ENCODE results near the gene MYOCD.

Gene MYOCD

DNA sequence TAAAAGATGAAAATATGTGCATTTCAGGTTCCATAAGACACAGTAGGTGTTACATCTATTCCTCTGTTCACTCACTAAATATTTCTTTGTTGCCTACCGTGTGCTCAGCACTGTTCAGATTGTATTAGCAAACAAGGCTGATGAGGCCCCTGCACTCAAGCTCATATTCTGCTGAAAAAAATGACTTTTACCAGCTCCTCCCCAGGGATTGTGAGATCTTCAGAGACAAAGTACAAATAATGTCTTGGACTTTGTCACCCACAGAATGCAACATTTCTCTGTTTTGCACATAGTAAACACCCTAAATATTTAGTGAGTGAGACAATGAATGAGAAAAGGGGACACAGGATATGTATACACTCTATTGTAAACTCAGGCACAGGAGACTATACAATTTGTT, 21.9 kb upstream of the MYOCD start:
- no peak for DNase-seq (ENCODE audit: low read depth in 3 of 3)

DNA sequence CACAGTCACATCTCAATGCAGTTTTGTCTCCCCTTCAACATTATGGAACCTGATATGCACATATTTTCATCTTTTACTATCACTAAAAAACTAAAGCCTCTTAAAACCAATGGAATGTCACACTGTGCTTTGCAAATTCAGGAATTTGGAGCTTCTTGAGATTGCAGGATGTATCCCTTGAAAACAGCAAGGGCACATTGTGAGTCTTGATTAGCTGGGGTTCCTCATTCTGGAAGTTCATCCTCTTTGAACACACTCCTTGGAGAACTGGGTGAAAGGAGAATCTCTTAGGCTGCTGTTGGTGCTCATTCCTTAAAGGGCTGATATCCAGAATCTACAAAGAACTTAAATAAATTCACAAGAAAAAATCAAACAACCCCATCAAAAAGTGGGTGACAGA, 21.1 kb upstream of the MYOCD start:
- no peak for DNase-seq (ENCODE audit: low read depth in 3 of 3)

DNA sequence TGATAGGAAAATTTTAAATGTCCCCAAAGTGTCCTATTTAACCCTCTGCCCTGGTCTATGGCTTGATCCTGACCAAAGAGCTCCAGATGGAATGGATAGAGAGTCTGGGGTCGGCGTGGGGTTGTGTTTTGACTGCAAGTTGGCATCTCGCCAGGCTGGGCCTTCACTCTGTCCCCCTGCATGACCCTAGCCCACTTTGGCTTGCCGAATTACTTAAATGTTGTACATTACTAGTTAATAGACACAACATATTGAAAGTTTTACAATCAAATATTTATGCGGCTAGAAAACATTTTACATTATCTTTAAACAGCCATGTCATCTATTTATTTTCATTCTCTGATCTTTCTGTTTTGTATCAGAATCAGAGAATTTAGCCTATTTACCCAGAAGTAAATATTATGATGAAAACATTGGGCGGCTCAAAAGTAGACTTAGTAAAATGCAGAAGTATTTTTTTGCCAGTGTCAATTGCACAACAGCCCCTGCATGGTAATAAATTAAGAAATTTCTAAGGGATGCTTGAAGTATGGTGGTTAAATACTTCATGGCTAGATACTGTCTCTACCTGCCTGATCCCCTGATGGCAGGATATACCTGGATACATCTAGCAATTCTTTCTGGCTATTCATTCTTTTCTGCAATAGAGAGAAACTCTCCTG, 18.8 kb upstream of the MYOCD start:
- no peak for DNase-seq (ENCODE audit: low read depth in 3 of 3)

DNA sequence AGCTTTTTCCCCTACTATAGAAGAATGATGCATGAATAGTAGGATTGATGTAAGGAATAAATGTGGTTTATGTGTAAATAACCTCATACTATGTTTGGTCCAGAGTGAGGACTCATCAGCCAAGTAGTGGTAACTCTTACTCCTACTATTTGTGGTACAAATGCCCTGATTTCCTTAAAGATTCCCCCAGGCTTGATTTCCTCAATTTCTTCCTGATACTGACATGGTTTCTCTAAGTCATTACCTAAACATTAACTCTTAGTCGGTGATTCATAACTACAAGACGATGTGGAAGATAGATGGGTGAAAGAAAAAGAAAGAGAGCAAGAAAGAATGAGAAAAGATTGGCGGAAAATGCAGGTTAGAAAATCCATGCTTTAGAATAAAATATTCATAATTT, 17.2 kb upstream of the MYOCD start:
- DNase-seq (ENCODE audit: low read depth in 3 of 3), result no peak

DNA sequence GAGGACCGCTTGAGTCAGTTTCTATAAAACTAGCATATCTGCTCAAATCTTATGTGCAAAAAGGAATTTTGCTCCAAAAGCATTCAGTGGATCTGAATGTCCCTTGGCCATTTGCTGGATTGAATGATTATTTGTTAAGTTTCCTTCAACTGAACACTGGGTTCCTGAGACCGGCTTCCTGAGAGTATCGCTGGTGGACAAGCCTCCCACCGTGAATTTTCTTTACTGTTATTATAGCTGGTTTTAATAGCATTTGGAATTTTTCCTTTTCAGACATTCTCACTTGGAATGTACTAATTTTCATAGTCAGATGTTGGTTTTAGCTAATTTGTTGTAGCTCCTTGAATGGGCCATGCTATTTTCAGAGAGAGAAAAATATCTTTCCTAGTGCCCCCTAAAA, 9.8 kb upstream of the MYOCD start:
- no peak for DNase-seq (ENCODE audit: low read depth in 3 of 3)

DNA sequence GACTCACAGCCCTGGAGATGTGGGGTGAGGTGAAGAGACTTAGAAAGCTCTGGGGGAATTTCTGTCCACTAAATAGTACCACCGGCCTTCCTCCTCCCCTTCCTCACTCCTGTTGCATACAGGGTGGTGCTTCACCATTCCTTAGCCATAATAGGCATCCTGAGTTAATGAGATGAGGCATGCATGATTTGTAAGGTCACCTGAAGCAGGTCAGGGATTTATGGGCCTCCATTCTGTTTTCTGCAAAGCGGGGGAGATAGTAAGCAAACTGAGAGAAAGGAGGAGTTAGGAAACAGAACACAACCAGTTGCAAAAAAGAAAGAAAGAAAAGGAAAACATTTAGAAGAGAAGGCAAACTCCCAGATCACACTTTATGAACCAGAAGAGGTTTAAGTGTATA, 9.3 kb upstream of the MYOCD start:
- no peak for DNase-seq (ENCODE audit: low read depth in 3 of 3)

DNA sequence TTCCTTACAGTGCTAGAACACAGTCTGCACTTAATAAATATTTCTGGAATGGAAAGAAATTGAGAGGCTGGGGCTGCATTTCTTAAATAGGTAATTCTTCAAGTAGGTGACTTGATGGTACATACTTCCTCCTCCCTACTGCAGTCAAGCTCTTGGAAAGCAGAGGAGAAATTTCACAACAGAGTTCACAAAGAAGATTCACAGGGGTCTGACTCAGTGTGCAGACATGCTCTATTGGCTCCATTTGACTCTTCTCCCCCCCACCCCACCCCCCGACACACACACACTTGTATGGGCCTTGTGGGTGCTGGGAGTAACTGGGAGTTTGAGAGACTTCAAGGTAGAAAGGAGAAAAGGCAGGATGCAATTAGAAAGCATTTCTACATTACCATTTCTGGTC, 6.2 kb upstream of the MYOCD start:
- no peak for DNase-seq (ENCODE audit: low read depth in 3 of 3)

DNA sequence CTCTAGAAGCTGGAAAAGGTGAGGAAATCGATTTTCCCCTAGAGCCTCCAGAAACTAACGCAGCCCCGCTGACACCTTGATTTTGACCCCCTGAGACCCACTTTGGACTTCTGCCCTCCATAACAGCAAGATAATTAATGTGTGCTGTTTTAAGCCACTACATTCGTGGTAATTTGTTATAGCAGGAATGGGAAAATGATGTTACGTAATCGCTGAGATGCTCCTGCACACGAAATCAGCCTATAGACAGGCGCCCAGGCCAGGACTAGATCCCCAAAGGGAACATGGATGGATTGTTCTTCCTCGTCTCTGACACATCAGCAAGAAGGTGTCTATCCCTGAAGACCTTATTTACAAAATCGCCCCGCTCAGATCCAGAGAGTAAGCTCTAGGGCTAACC, 1.4 kb upstream of the MYOCD start:
- no peak for DNase-seq (ENCODE audit: low read depth in 3 of 3)

DNA sequence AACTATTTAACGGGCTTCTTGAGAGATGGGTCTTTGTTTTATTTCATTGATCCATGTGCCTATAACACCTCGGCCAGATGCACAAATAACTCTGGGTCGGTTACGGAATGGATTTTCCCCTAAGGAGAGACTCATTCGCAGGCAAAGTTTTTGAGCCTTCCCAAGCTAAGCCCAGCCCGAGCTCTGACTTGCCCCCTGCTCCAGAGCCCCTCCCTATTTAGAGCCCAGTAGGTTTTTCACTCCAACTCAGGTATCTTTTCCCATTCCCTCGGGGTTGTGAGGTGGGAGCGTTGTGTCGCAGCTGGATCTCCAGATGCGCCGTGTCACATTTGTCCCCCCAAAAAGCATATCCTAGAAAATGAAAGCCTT, 812 bp upstream of the MYOCD start:
- no peak for DNase-seq (ENCODE audit: low read depth in 3 of 3)

DNA sequence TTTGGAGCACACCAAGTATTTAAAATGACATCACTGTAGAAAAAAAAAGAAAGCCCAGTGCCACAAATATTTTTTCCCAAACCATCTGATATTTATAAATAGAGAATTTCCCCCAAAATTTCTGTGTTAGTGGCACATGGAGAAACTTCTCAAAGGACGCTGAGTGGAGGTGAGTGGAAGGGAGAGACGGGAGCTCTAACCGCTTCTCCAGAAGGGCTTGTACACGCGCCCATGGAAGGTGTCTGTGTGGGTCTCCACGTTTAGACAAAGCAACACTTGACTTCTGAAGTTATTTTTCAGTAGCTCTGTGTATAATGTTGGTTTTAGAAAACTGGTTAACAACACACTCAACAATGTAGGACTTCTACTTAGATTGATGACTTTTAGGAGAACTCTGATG, 1.0 kb downstream of the MYOCD start:
- no peak for DNase-seq (ENCODE audit: low read depth in 3 of 3)

DNA sequence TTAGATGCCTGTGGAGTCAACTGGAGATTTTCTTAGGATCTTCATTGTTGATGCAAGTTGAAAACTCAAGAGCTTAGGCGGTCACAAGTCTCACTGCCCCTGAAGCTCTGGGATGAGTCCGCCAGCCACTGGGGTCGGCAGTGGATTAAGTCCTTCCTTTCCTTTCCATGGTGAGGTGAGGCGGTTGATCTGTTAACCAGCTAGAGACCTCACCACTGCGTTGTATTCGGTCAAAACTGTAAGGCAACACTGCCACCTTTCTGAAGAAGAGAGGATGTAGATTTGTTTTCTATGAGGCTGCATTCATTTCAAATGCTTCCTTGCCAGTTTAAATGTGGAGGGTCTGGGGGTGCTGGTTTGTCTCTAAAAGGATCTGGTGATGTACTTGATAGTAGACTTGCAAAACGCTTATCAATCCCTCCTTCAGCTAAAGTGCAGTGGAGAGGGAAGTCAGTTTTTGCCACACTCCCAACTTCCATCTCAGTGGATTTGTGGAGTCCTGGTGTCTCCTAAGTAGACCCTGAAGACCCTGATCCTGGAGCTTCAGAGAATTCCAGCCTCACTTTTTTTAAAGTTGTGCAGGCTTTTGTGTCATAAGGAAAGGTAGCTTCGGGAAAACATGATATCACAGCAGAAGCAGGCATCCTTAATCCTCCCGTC, 1.7 kb downstream of the MYOCD start:
- DNase-seq (ENCODE audit: low read depth in 3 of 3), result no peak

DNA sequence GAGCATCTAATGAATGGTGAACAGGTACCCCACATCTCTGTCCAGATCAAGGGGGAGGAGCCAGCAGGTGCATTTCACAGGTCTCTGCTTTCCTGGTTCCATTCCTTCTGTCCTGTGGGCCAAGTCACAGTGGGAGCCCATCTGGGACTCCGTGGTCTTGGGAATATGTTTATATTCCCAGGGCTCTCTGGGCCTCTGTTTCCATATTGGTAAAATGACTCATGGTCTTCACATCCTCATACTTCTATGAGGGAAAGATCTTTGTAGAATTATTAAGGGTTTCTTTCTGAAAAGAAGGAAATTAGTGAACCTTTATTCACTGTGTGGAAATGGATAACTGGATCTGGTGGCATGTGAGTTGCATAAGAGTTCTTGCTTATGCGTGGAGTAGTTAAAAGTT, 6.2 kb downstream of the MYOCD start:
- DNase-seq (ENCODE audit: low read depth in 3 of 3), result no peak

DNA sequence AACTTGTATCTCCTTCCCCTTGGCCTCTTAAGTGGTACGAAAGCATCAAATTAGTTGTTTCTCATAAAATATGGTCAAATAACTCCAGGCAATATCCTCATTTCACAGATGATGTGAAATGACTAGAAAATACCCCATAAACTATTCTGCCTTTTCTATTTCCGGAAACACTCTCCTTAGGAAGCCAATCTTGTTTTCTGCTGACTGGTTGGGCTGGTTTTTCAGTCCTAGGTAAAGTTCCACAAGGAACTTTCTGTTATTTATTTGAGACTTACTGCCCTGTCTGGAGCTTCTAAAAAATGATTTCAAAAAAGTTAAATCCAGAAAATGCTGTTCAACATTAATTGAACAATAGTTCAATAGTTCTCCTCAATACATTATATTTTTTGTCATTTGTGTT, 7.3 kb downstream of the MYOCD start:
- no peak for DNase-seq (ENCODE audit: low read depth in 3 of 3)

DNA sequence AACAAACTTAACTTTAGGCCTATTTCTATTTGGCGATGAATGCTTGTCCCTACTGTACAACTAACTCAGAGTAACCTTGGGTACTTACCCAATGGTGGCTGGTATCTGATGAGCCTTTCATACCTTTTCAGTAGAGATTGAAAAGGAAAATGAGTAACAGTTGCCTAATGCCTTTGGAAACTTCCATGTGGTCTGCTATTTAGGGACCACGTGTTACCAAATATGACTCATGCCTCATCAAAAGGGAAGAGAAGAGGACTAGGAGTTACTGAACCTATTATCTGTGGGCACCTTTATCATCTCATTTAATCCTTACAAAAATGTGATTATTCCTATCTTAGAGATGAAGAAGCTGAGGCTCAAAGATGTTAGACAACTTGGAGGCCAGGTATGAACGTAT, 8.1 kb downstream of the MYOCD start:
- no peak for DNase-seq (ENCODE audit: low read depth in 3 of 3)

DNA sequence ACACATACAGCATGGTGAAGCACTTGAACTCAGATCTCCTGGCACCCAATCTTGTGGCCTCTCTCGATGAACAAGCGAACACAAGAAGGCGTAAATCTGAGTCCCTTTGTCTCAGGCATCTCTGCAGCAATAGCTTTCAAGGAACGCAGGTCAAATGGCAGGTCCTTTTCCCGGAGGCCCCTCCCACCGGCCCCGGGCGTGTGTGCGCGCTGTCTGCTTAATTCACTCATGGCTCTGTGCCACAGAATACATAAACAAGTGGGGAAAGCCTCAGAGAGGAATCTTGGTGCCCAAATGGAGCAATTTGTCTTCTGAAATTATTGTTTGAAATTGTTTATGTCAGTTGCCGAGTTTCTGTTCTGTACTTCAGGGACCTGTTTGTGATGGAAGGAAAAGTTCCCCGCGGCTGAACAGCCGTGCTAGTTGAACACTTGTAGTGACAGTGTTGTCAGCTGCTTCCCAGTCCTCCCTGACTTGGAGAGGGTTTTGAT, 14.8 kb downstream of the MYOCD start:
- no peak for DNase-seq (ENCODE audit: low read depth in 3 of 3)

DNA sequence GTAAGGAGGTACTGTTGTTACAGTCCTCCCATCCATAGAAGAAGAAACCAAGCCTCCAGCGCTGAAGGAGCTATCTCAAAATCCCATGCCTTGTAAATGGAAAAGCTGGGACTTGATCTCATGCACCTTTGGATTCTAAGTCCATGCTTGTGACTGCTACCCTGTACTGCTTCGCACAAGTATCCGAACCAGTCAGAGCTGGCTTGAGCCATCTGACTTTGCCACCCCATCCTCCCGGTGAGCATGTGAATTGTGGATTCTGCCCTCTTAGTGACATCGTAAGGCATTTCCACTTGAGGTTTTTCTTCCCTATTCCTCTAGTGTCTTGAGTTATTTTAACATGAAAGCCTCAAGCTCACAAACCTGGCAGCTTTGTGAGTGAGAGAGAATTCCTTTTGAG, 15.3 kb downstream of the MYOCD start:
- no peak for DNase-seq (ENCODE audit: low read depth in 3 of 3)

DNA sequence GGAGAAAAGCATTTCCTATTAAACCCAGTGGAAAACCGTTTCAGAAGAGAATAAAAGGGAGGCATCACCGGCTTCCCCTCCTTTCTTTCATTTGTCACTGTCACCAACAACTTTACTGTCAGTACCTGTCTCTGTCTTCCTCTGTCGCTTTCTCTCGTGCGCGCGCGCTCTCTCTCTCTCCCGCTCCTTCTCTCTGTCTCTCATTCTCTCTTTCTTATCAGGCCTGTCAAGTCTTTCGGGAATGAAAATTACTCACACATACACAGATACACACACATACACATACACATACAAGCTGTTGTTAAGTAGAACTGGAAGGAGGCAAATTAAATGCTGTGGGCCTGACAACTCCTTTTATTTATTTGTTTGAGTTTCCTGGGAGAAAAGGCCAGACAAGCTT, 17.6 kb downstream of the MYOCD start:
- DNase-seq (ENCODE audit: low read depth in 3 of 3), result no peak

DNA sequence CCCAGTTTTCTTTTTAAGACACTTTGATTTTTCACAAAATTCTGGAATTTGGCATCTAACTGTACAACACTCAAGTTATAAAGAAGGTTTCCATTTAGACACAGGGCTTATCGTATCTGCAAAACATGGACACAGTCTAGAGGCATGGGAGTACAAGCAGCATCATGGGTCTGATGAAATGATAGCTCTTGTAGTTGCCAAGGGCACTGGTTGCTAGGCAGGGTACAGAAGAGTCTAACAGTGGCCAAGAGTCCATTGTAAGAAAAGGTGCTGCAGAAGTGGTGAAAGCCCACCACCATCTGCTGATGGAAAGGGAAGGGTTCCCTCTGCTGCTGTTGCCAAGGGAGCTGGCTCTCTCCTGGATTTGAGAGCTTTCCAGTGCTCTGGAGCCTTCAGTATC, 20.8 kb downstream of the MYOCD start:
- no peak for DNase-seq (ENCODE audit: low read depth in 3 of 3)

DNA sequence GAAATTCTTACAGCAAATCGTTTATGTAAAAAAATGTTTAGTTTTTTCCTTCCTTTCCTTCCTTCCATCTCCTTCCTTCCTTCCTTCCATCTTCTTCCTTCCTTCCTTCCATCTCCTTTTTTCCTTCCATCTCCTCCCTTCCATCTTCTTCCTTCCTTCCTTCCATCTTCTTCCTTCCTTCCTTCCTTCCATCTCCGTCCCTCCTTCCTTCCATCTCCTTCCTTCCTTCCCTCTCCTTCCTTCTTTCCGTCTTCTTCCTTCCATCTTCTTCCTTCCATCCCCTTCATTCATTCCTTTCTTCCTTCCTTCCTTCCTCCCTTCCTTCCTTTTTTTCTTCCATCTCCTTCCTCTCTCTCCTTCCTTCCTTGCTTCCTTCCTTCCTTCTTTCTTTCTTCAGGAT, 22.7 kb downstream of the MYOCD start:
- DNase-seq (ENCODE audit: low read depth in 3 of 3), result no peak

DNA sequence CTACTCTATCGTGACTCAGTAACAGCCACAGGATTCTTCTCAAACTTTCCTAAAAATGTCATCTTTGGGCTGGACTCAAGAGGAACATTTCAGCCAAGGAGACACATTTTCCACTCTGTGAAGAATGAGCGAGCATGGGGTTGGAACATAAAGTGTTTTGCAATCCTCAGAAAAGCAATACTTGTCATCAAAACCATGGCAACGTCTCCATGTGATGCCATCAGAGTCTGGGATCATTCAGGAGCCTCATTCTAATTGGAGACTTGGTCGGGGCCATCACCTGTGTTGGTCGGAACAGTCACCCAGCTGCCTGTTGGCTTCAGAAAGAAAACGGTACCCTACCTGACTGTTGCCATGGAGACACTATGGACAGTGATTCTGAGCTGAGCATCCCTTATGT, 25.5 kb downstream of the MYOCD start:
- DNase-seq (ENCODE audit: low read depth in 3 of 3), result no peak

DNA sequence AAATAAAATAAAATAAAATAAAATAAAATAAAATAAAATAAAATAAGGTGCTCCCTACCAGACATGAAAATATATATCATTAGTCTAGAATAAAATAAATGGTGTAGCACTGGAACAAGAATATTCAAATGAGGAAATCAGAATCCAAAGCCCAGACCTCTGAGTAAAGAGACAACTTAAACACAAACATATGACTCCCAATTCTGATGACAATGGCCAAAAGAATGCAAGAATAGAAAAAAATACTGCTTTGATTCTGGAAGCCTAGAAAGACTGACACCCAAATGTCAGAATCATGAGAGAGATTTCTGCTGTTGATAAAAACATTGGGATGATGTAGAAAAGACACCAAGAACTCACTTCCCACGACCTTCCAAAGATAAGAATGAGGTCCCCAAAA, 27.9 kb downstream of the MYOCD start:
- DNase-seq (ENCODE audit: low read depth in 3 of 3), result no peak

DNA sequence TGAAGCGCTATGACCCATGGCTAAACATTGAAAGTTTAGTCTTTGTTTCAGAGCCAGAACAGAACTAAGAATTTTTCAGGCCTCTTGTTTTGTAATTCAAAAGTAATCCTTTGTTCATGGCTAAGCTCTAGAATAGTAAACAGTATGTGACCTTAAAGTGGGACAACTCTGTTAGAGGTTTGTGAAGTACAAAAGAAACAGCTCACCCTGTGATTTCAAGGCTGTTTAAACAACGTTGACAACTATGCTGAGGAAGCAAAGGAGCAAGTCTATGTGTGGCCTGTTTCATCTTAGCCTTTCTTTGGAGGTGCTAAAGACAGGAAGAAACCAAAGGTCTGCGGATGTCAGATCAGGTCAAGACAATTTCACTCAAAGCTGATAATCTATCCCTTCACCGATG, 40.4 kb downstream of the MYOCD start:
- no peak for DNase-seq (ENCODE audit: low read depth in 3 of 3)

DNA sequence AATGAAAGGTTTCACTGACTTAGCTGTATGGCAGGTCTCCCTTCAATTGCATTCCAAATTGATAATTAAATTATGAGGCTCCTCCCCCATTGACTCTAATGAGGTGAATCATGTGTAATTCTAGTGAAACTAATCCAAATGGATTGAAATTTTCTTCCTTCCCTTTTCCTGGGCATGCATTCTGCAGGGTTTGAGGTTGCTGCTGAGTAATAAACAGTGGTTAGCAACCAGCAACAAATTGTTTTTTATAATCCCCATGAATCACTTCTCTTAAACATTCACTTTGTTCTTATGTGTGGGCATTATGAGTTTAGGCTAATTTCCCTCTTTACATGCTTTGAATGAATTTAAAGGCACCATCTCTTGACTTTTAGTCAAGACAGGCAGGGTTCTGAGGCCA, 43.4 kb downstream of the MYOCD start:
- DNase-seq (ENCODE audit: low read depth in 3 of 3), result no peak

DNA sequence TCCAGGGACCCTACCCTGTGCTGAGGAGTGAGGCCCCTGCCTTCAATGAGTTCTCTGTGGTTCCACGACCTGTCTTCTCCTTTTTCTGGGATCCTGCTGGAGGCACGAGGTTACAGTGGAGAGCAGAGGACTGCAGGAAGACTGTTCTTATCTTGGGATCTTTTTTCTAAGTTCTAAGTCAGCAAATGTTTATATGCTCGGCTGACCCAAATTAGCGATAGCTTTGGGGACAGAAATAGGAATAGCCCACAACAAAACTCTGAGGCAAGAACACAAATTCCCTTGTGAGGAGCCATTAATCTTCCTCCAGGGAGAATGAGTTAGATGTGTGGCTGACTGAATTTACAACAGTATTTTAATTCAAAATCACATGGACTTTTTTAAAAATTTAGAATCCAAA, 46.7 kb downstream of the MYOCD start:
- no peak for DNase-seq (ENCODE audit: low read depth in 3 of 3)
